SH-SY5Y (cell line): ENCODE results near the gene CPA5.

ENCODE experiments used
- GATA2 ChIP-seq: IDR thresholded peaks from 2 replicates; pipeline ENCODE4 v1.6.1; 2011; ENCODE audit warnings: mild to moderate bottlenecking, low read depth, low read length
- GATA3 ChIP-seq: IDR thresholded peaks from 2 replicates; pipeline ENCODE4 v1.6.1; 2011; ENCODE audit warnings: low read depth, mild to moderate bottlenecking, low read length, moderate library complexity

- TF ChIP-seq GATA2 (no peak), GATA3 (no peak)
Measured at GRCh38 chr7:130384841-130385599, 40.4 kb downstream of the CPA5 start.
